PFSK-1 (cell line): Measurements from ENCODE around the gene PEMT.

Source experiments
- FOXP2 ChIP-seq: optimal IDR thresholded peaks from 2 replicates; pipeline ENCODE3; 2011; ENCODE audit warnings: borderline replicate concordance, control low read depth, inconsistent platforms; ENCODE audit not compliant: insufficient read depth; ENCODE audit errors: extremely low read length, extremely low read depth
- POLR2AphosphoS5 ChIP-seq: IDR thresholded peaks from 2 replicates; pipeline ENCODE4 v1.6.1; 2012; ENCODE audit warnings: low read depth, mild to moderate bottlenecking, control low read depth, low read length, moderate library complexity
- SIN3A ChIP-seq: IDR thresholded peaks from 2 replicates; pipeline ENCODE4 v1.6.1; 2012; ENCODE audit warnings: mild to moderate bottlenecking, low read length, moderate library complexity, borderline replicate concordance; ENCODE audit not compliant: insufficient read depth
- TAF1 ChIP-seq: IDR thresholded peaks from 2 replicates; pipeline ENCODE4 v1.6.1; 2012; ENCODE audit warnings: low read length, control low read depth, borderline replicate concordance; ENCODE audit not compliant: insufficient read depth
- TF ChIP-seq, protein P1 (sequence below), 2 experiments: IDR thresholded peaks; 2 replicates each; pipeline versions ENCODE4 v1.6.1 to v1.8.0; 2011 to 2012; ENCODE audit warnings: low read depth in 2 of 2, low read length in 2 of 2, control low read depth in 1 of 2, inconsistent platforms in 1 of 2, mild to moderate bottlenecking in 1 of 2, moderate library complexity in 1 of 2; ENCODE audit not compliant: insufficient read depth in 1 of 2

The PEMT gene

DNA sequence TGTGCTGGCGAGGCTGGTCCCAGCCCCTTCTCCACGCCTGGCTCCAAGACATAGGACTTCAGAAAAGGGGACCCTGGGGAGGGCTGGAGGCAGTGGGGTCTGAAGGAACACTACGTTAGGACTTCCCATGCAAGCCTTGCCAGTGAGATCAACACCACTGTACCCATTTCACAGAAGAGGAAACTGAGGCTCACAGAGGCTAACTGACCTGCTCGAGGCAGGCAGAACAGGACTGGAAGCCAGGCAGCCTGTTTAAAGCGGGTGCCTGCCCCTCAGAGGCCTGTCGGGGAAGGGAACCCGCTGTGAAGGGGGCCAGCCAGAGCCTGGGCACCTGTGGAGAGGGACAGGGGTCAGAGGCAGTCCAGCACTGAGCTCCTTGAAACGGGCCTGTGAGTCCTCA lies 32.3 kb downstream of the PEMT start:
- TF ChIP-seq TAF1 (no peak), POLR2AphosphoS5 (no peak), FOXP2 (no peak), SIN3A (no peak)
- TF ChIP-seq, protein P1, sequence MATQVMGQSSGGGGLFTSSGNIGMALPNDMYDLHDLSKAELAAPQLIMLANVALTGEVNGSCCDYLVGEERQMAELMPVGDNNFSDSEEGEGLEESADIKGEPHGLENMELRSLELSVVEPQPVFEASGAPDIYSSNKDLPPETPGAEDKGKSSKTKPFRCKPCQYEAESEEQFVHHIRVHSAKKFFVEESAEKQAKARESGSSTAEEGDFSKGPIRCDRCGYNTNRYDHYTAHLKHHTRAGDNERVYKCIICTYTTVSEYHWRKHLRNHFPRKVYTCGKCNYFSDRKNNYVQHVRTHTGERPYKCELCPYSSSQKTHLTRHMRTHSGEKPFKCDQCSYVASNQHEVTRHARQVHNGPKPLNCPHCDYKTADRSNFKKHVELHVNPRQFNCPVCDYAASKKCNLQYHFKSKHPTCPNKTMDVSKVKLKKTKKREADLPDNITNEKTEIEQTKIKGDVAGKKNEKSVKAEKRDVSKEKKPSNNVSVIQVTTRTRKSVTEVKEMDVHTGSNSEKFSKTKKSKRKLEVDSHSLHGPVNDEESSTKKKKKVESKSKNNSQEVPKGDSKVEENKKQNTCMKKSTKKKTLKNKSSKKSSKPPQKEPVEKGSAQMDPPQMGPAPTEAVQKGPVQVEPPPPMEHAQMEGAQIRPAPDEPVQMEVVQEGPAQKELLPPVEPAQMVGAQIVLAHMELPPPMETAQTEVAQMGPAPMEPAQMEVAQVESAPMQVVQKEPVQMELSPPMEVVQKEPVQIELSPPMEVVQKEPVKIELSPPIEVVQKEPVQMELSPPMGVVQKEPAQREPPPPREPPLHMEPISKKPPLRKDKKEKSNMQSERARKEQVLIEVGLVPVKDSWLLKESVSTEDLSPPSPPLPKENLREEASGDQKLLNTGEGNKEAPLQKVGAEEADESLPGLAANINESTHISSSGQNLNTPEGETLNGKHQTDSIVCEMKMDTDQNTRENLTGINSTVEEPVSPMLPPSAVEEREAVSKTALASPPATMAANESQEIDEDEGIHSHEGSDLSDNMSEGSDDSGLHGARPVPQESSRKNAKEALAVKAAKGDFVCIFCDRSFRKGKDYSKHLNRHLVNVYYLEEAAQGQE (IDR thresholded peaks at IDR 0.05; ENCODE audit: insufficient read depth in 1 of 2, low read depth in 2 of 2, low read length in 2 of 2), result no peak

DNA sequence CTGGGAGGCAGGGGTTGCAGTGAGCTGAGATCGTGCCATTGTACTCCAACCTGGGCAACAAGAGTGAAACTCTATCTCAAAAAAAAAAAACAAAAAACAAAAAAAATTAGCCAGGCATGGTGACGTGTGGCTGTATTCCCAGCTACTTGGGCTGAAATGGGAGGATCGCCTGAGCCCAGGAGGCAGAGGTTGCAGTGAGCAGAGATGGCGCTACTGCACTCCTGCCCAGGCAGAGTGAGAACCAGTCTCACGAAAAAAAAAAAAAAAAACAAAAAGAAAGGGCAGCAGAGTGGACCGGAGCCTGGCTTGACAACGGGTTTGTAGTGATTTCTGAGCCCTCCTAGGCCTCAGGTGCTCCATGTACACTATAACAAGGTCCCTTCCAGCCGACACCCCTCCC lies 33.1 kb downstream of the PEMT start:
- no peak for TF ChIP-seq FOXP2
- no peak for TF ChIP-seq POLR2AphosphoS5
- TF ChIP-seq TAF1, result no peak
- TF ChIP-seq SIN3A, result no peak
- TF ChIP-seq, protein P1 (IDR thresholded peaks at IDR 0.05; ENCODE audit: insufficient read depth in 1 of 2, low read depth in 2 of 2, low read length in 2 of 2), result no peak

DNA sequence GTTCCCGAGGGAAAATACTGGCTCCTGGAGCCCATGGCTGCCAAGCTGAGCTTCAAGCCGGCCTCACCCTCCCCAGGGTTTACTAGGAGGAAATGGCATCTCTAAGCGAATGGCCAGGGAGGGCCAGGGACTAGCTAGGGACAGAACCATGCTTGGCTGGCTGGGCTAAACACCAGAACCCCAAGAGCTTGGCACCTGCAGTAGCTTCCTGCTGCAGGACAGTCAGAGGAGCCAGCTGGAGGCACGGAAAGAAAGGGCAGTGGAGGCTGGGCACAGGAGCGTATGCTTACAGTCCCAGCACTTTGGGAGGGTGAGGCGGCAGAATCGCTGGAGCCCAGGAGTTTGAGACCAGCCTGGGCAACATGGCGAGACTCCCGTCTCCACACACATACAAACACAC lies 33.7 kb downstream of the PEMT start:
- TF ChIP-seq SIN3A (no peak), POLR2AphosphoS5 (no peak), TAF1 (no peak), FOXP2 (no peak)
- TF ChIP-seq, protein P1 (IDR thresholded peaks at IDR 0.05; ENCODE audit: insufficient read depth in 1 of 2, low read depth in 2 of 2, low read length in 2 of 2), result no peak

DNA sequence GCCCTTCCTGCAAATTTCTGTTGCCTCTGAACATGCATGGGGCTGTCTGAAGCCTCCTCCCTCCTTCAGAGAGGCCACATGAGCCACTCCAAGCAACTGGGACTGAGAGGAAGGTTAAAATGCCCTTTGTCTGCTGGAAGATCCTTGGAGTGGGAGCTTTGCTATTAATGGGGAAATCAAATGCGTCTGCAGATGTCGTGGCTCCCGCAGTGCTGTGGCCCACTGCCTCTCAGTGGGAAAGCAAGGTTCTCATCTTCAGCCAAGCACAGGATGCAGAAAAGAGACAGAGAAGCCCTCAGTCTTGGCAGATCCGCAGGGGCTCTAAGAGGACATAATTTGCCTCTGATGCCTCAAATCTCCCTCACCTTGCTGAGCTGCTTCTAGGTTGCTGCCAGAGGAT lies 34.8 kb downstream of the PEMT start:
- TF ChIP-seq SIN3A (no peak), TAF1 (no peak), FOXP2 (no peak), POLR2AphosphoS5 (no peak)
- TF ChIP-seq, protein P1 (IDR thresholded peaks at IDR 0.05; ENCODE audit: insufficient read depth in 1 of 2, low read depth in 2 of 2, low read length in 2 of 2), result no peak

DNA sequence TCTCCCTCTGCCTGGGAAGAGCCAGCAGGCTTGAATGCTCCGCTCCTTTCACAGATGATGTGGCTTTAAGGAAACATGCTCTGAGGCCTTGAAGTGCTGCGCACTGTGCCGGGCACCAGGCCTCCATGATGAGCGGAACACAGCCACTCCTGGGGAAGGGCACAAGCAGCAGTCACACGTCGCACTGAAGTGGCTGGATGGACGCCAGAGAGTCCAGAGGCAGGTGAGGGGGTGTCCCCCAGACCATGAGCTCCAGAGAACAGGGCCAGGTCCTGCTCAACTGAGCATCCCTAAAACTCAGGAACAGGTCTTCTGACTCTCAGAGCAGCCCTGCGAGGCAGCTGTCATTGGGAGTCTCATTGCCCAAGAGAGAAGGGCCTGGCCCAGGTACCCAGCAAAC lies 35.6 kb downstream of the PEMT start:
- TF ChIP-seq FOXP2 (no peak), TAF1 (no peak), POLR2AphosphoS5 (no peak), SIN3A (no peak)
- TF ChIP-seq, protein P1 (IDR thresholded peaks at IDR 0.05; ENCODE audit: insufficient read depth in 1 of 2, low read depth in 2 of 2, low read length in 2 of 2), result no peak
